ENCODE data around the gene TAS2R38.
A peak's percentile ranks its signal among the peaks of the same experiment; 100 is the strongest.

TAS2R38 gene

GRCh38 chr7:141976524-141977245, 3.1 kb upstream of the TAS2R38 start:
- no peaks in the 10 kb centered on the region for H3K36me3 ChIP-seq (ENCODE audit: insufficient read depth, low read length)
- no peaks in the 10 kb centered on the region for H3K4me1 ChIP-seq (ENCODE audit: control insufficient read depth, insufficient read depth, low read length, unreplicated experiment)
- peak overlapping the region; percentile 69; the same call in 1 of the 2 replicates for H3K4me3 ChIP-seq (ENCODE audit: low read depth, low read length)
- peak overlapping the region; percentile 68 for H2AFZ ChIP-seq (ENCODE audit: low read length, unreplicated experiment)
- H3K27ac ChIP-seq (ENCODE audit: low read depth, low read length): no peak overlapping the region
- no peaks in the 10 kb centered on the region for H3K79me2 ChIP-seq (ENCODE audit: control insufficient read depth, insufficient read depth, low read length, unreplicated experiment)
- no peaks in the 10 kb centered on the region for H3K27me3 ChIP-seq (ENCODE audit: insufficient read depth, low read length)

DNA sequence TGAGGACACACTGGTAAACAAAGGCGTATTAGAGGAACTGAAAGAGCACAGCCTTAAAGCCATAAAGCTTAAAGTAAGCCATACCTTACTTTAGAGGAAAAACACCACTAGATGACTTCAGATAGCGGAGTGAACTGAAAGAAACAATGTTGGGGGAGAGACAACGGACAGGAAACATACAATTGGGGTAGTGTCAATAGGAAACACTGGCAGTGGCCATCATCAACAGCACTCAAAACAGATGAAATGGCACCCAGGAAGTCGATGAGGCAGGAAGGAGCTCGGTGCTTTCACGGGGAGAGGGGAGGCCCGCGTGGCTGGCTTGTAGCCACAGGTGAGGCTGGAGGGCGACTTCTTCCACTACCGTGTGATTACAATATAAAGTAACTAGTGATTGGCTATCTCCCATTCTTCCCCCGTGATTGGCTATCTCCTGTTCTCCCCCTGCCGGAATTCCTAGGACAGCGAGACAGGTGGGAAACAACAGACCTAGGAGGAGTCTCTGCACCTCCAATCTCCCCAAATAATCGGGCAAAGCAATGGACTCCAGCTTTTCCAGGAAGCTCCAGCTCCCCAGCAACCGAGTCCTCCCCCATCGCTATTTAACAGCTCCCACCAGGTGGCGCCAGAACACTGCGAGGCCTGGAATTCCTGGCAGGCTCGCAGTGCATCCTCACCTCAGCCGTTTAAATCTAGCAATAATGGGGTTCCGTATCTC, 2.4 kb upstream of the TAS2R38 start:
- no peaks in the 10 kb centered on the region for H3K27me3 ChIP-seq (ENCODE audit: insufficient read depth, low read length)
- H3K36me3 ChIP-seq (ENCODE audit: insufficient read depth, low read length): no peaks in the 10 kb centered on the region
- peak overlapping the region; percentile 69 for H3K4me3 ChIP-seq (ENCODE audit: low read depth, low read length)
- no peak overlapping the region for H3K27ac ChIP-seq (ENCODE audit: low read depth, low read length)
- H3K79me2 ChIP-seq (ENCODE audit: control insufficient read depth, insufficient read depth, low read length, unreplicated experiment): no peaks in the 10 kb centered on the region
- H2AFZ ChIP-seq (ENCODE audit: low read length, unreplicated experiment): peak overlapping the region; percentile 68
- H3K4me1 ChIP-seq (ENCODE audit: control insufficient read depth, insufficient read depth, low read length, unreplicated experiment): no peaks in the 10 kb centered on the region

DNA sequence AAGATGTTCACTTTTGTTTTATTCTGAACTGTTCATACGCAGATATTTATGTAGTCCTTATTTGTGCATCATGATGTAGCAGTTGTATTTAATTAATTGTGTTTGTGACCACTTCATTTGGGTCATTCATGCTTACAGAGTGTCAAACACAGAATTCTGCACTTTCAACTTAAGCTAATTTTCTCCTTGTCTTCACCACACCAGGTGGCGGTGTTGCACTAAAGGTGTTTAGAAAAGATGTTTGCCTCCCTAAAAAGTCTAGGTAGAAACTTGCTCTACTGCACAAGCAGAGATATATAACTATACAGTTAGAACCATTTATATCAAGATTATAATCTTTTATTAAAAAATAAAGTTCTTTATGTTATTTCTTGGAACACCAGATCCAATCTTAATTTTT, 1.3 kb upstream of the TAS2R38 start:
- Histone ChIP-seq H3K79me2 (ENCODE audit: control insufficient read depth, insufficient read depth, low read length, unreplicated experiment) (no peaks in the 10 kb centered on the region), H3K27ac (ENCODE audit: low read depth, low read length) (no peak overlapping the region), H2AFZ (ENCODE audit: low read length, unreplicated experiment) (no peak overlapping the region), H3K4me1 (ENCODE audit: control insufficient read depth, insufficient read depth, low read length, unreplicated experiment) (no peaks in the 10 kb centered on the region), H3K27me3 (ENCODE audit: insufficient read depth, low read length) (no peaks in the 10 kb centered on the region), H3K36me3 (ENCODE audit: insufficient read depth, low read length) (no peaks in the 10 kb centered on the region), H3K4me3 (ENCODE audit: low read depth, low read length) (no peak overlapping the region)

- Histone ChIP-seq H3K27me3 (ENCODE audit: insufficient read depth, low read length) (no peaks in the 10 kb centered on the region), H2AFZ (ENCODE audit: low read length, unreplicated experiment) (no peak overlapping the region), H3K27ac (ENCODE audit: low read depth, low read length) (no peak overlapping the region), H3K4me3 (ENCODE audit: low read depth, low read length) (no peak overlapping the region), H3K4me1 (ENCODE audit: control insufficient read depth, insufficient read depth, low read length, unreplicated experiment) (peaks cover 4% of the 10 kb centered on the region), H3K79me2 (ENCODE audit: control insufficient read depth, insufficient read depth, low read length, unreplicated experiment) (no peaks in the 10 kb centered on the region), H3K36me3 (ENCODE audit: insufficient read depth, low read length) (no peaks in the 10 kb centered on the region)
These were observed 12.7 kb downstream of the TAS2R38 start for GRCh38 chr7:141960687-141961422.

DNA sequence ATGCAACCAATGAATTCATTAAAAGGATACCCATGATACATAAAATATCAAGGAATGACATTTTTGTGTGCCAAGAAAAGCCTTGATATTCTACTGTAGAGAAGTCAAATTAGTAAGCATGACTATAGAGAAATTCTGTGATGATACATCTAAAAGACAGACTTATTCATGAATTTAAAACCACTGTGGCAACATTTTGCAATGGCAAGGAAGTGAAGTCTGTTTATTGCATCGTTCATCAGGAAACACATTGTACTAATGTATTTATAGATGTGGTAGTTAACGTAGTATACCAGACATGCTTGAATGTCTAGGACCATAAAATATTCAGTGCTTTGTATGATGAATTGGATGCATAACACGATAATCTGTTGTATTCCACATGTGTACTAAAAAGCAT, 17.5 kb downstream of the TAS2R38 start:
- Histone ChIP-seq H3K4me1 (ENCODE audit: control insufficient read depth, insufficient read depth, low read length, unreplicated experiment) (peaks cover 4% of the 10 kb centered on the region), H2AFZ (ENCODE audit: low read length, unreplicated experiment) (no peak overlapping the region), H3K27me3 (ENCODE audit: insufficient read depth, low read length) (no peaks in the 10 kb centered on the region), H3K27ac (ENCODE audit: low read depth, low read length) (0 out of 2 replicates have a peak overlapping the region, but pooled peaks have one; percentile 18), H3K4me3 (ENCODE audit: low read depth, low read length) (no peak overlapping the region), H3K36me3 (ENCODE audit: insufficient read depth, low read length) (no peaks in the 10 kb centered on the region), H3K79me2 (ENCODE audit: control insufficient read depth, insufficient read depth, low read length, unreplicated experiment) (no peaks in the 10 kb centered on the region)

GRCh38 chr7:141954334-141954733, 19.2 kb downstream of the TAS2R38 start:
- H3K27ac ChIP-seq (ENCODE audit: low read depth, low read length): no peak overlapping the region
- H3K79me2 ChIP-seq (ENCODE audit: control insufficient read depth, insufficient read depth, low read length, unreplicated experiment): no peaks in the 10 kb centered on the region
- H3K4me1 ChIP-seq (ENCODE audit: control insufficient read depth, insufficient read depth, low read length, unreplicated experiment): peaks cover 4% of the 10 kb centered on the region
- no peaks in the 10 kb centered on the region for H3K27me3 ChIP-seq (ENCODE audit: insufficient read depth, low read length)
- no peaks in the 10 kb centered on the region for H3K36me3 ChIP-seq (ENCODE audit: insufficient read depth, low read length)
- H2AFZ ChIP-seq (ENCODE audit: low read length, unreplicated experiment): no peak overlapping the region
- no peak overlapping the region for H3K4me3 ChIP-seq (ENCODE audit: low read depth, low read length)

DNA sequence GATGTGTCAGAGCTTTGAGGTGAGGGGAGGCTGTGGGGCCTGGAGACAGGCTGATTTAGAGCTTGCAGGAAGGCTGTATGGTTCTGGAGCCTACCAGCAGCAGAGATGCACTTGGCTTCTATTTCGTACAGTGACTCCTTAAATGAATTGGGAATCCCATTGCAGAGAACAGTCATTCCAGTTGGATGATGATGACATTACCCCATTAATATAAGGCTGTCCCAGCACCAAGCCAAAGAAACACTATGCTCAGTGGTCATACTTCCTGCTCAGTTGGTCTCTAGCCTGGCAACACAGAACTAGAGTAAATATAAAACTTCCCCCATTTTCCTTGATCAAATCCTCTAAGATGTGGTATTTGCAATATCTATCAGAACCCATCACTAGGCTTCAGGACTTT, 21.1 kb downstream of the TAS2R38 start:
- no peaks in the 10 kb centered on the region for H3K36me3 ChIP-seq (ENCODE audit: insufficient read depth, low read length)

GRCh38 chr7:141950806-141951205, 22.8 kb downstream of the TAS2R38 start:
- Histone ChIP-seq H3K4me3 (ENCODE audit: low read depth, low read length) (no peak overlapping the region), H3K79me2 (ENCODE audit: control insufficient read depth, insufficient read depth, low read length, unreplicated experiment) (no peaks in the 10 kb centered on the region), H3K27me3 (ENCODE audit: insufficient read depth, low read length) (no peaks in the 10 kb centered on the region), H3K36me3 (ENCODE audit: insufficient read depth, low read length) (no peaks in the 10 kb centered on the region), H3K4me1 (ENCODE audit: control insufficient read depth, insufficient read depth, low read length, unreplicated experiment) (no peaks in the 10 kb centered on the region), H3K27ac (ENCODE audit: low read depth, low read length) (no peak overlapping the region), H2AFZ (ENCODE audit: low read length, unreplicated experiment) (no peak overlapping the region)

More for the DNA sequence above, 21.1 kb downstream of the TAS2R38 start:
- H2AFZ ChIP-seq (ENCODE audit: low read length, unreplicated experiment): no peak overlapping the region
- H3K27me3 ChIP-seq (ENCODE audit: insufficient read depth, low read length): no peaks in the 10 kb centered on the region
- peaks cover 4% of the 10 kb centered on the region for H3K4me1 ChIP-seq (ENCODE audit: control insufficient read depth, insufficient read depth, low read length, unreplicated experiment)
- H3K4me3 ChIP-seq (ENCODE audit: low read depth, low read length): no peak overlapping the region
- no peaks in the 10 kb centered on the region for H3K79me2 ChIP-seq (ENCODE audit: control insufficient read depth, insufficient read depth, low read length, unreplicated experiment)
- H3K27ac ChIP-seq (ENCODE audit: low read depth, low read length): no peak overlapping the region

DNA sequence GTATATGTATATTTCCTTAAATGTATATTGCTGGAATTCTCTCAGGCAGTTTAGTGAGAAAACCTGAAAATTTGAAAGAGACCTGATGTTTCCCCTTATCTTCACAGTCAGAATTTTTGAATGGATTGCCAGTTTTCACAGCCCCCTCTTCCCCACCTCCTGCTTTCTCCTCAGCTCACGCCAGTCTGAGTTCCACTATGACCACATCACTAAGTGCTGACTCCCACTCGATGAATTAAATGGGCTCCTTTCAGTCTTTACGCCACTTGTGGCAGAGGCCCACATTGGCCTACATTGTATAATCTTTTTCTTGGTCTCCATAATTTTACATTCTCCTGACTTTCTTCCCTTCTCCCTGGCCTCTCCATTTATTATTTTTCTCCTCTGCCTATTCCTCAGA, 23.7 kb downstream of the TAS2R38 start:
- peaks cover 4% of the 10 kb centered on the region for H3K4me1 ChIP-seq (ENCODE audit: control insufficient read depth, insufficient read depth, low read length, unreplicated experiment)

GRCh38 chr7:141949451-141949850, 24.1 kb downstream of the TAS2R38 start:
- H3K27me3 ChIP-seq (ENCODE audit: insufficient read depth, low read length): no peaks in the 10 kb centered on the region
- no peaks in the 10 kb centered on the region for H3K79me2 ChIP-seq (ENCODE audit: control insufficient read depth, insufficient read depth, low read length, unreplicated experiment)
- H3K27ac ChIP-seq (ENCODE audit: low read depth, low read length): no peak overlapping the region
- peaks cover 6% of the 10 kb centered on the region for H3K4me1 ChIP-seq (ENCODE audit: control insufficient read depth, insufficient read depth, low read length, unreplicated experiment)
- H3K36me3 ChIP-seq (ENCODE audit: insufficient read depth, low read length): no peaks in the 10 kb centered on the region
- no peak overlapping the region for H3K4me3 ChIP-seq (ENCODE audit: low read depth, low read length)
- no peak overlapping the region for H2AFZ ChIP-seq (ENCODE audit: low read length, unreplicated experiment)

More for the DNA sequence above, 23.7 kb downstream of the TAS2R38 start:
- Histone ChIP-seq H3K27me3 (ENCODE audit: insufficient read depth, low read length) (no peaks in the 10 kb centered on the region), H3K4me3 (ENCODE audit: low read depth, low read length) (no peak overlapping the region), H3K36me3 (ENCODE audit: insufficient read depth, low read length) (no peaks in the 10 kb centered on the region), H3K79me2 (ENCODE audit: control insufficient read depth, insufficient read depth, low read length, unreplicated experiment) (no peaks in the 10 kb centered on the region), H3K27ac (ENCODE audit: low read depth, low read length) (no peak overlapping the region), H2AFZ (ENCODE audit: low read length, unreplicated experiment) (no peak overlapping the region)
